ENCODE results near the gene GDPGP1.

DNA sequence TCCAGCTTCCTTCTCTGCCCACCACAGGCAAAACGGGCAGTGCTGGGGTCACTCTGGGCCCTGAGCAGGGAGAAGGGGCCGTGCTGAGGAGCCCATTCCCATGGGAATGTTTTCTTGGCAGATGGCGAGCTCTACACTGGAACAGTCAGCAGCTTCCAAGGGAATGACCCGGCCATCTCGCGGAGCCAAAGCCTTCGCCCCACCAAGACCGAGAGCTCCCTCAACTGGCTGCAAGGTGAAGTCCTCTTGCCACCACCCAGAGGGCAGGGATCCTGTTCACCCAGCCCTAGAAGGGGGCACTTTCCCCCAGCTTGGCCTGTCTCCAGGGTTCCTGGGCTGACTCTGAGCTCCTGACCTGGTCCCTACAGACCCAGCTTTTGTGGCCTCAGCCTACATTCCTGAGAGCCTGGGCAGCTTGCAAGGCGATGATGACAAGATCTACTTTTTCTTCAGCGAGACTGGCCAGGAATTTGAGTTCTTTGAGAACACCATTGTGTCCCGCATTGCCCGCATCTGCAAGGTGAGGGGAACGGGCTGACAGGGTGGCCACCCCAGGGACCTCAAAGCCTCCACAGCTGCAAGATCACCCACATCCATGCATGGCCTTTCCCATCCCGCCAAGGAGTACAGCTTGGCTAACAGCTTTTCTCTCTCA lies 12.6 kb upstream of the GDPGP1 start:
- TF ChIP-seq POLR2A (IDR thresholded peaks at IDR 0.05; ENCODE audit: low read length) (no peak), GATA1 (IDR thresholded peaks at IDR 0.05; ENCODE audit: low read depth, low read length) (no peak)

Data from erythroblast (primary cell).